ENCODE measurements around the gene SLTM. TPM values are rescaled to one million over a fixed set of nuclear protein-coding genes. Genes with fewer than 3 reads are reported as not detected.

Gene SLTM
- 93.0 TPM for total RNA-seq
- long read RNA-seq, full-length matches to known transcripts: 15 of 112 reads
- long read RNA-seq, partial matches to known transcripts: 59 of 112 reads
- long read RNA-seq, other reads (novel, unspliced or antisense): 38 of 112 reads

GRCh38 chr15:58933281-58934113, at the start of gene SLTM:
TSS of gene SLTM (minus strand) at chr15:58933679. CDS start at chr15:58933565, 114 bp downstream.
- DNase-seq (peak; percentile 97), ATAC-seq (peak; percentile 98)
- peak within 1 kb of the TSS; percentile 83 for H3K4me3 ChIP-seq
- H3K4me1 ChIP-seq: peaks cover 32% of the 10 kb centered on the region
- H3K36me3 ChIP-seq: peaks cover 20% of the 10 kb centered on the region
- intact Hi-C loops (cut with DNase I): no loop called here
- peak; percentile 37 for TF ChIP-seq CTCF (IDR thresholded peaks at IDR 0.05)
- no peaks in the 10 kb centered on the region for H3K9me3 ChIP-seq
- peak within 1 kb of the TSS; percentile 99 for H3K27ac ChIP-seq
- no peaks in the 10 kb centered on the region for H3K27me3 ChIP-seq (ENCODE audit: low read depth)

- no peaks in the 10 kb centered on the region for H3K27me3 ChIP-seq (ENCODE audit: low read depth)
- no peak overlapping the region for H3K27ac ChIP-seq
- H3K36me3 ChIP-seq: no peaks in the 10 kb centered on the region
- no peak overlapping the region for H3K4me3 ChIP-seq
- no peaks in the 10 kb centered on the region for H3K9me3 ChIP-seq
- intact Hi-C loops (cut with DNase I): loop anchor here (10.0 kb wide), 1 partner anchor 512 kb away; no protein-coding TSS in a partner anchor
- no peak for TF ChIP-seq CTCF (IDR thresholded peaks at IDR 0.05)
- DNase-seq (no peak), ATAC-seq (no peak)
- H3K4me1 ChIP-seq: peaks cover 19% of the 10 kb centered on the region
Measured at GRCh38 chr15:58983261-58983660, 49.8 kb upstream of the SLTM start.

GRCh38 chr15:58981808-58982475, 48.5 kb upstream of the SLTM start:
- H3K4me1 ChIP-seq: peaks cover 19% of the 10 kb centered on the region
- H3K4me3 ChIP-seq: no peak overlapping the region
- DNase-seq: no peak
- no peaks in the 10 kb centered on the region for H3K36me3 ChIP-seq
- intact Hi-C loops (cut with DNase I): loop anchor here (10.0 kb wide), 1 partner anchor 513 kb away; no protein-coding TSS in a partner anchor
- ATAC-seq: no peak
- no peak for TF ChIP-seq CTCF (IDR thresholded peaks at IDR 0.05)
- no peak overlapping the region for H3K27ac ChIP-seq
- H3K27me3 ChIP-seq (ENCODE audit: low read depth): no peaks in the 10 kb centered on the region
- no peaks in the 10 kb centered on the region for H3K9me3 ChIP-seq

- Histone ChIP-seq H3K27ac (no peak overlapping the region), H3K4me1 (peaks cover 29% of the 10 kb centered on the region), H3K4me3 (no peak overlapping the region), H3K9me3 (no peaks in the 10 kb centered on the region), H3K36me3 (no peaks in the 10 kb centered on the region), H3K27me3 (ENCODE audit: low read depth) (no peaks in the 10 kb centered on the region)
- intact Hi-C loops (cut with DNase I): loop anchor here (10.0 kb wide), 1 partner anchor 514 kb away; no protein-coding TSS in a partner anchor
- ATAC-seq (peak in 1 of 2 donors; percentile 58), DNase-seq (no peak)
- peak; percentile 51 for TF ChIP-seq CTCF (IDR thresholded peaks at IDR 0.05)
Measured at GRCh38 chr15:58980351-58980939, 47.0 kb upstream of the SLTM start.

- DNase-seq (no peak), ATAC-seq (no peak)
- Histone ChIP-seq H3K4me1 (peaks cover 33% of the 10 kb centered on the region), H3K4me3 (no peak overlapping the region), H3K9me3 (no peaks in the 10 kb centered on the region), H3K27ac (no peak overlapping the region), H3K27me3 (ENCODE audit: low read depth) (no peaks in the 10 kb centered on the region), H3K36me3 (no peaks in the 10 kb centered on the region)
- TF ChIP-seq CTCF (IDR thresholded peaks at IDR 0.05): no peak
- intact Hi-C loops (cut with DNase I): no loop called here
Measured at GRCh38 chr15:58977887-58978286, 44.4 kb upstream of the SLTM start.
